IMR-90 (cell line): ENCODE measurements around the gene POFUT2. TPM values are rescaled to one million over a fixed set of nuclear protein-coding genes. Genes with fewer than 3 reads are reported as not detected.

Experiments
- ATAC-seq: fragments of 200-7000 bp; cut with Tn5 transposase; 2 replicates; pipeline ENCODE4 v1.9.1; 2020; ENCODE audit warnings: low read depth, mild to moderate bottlenecking, moderate library complexity
- BruUV-seq: library from RNA; stranded (reverse); fragments of 400-500 nt; replicated peaks from 2 replicates; lab custom pipeline; 2021; lab: Mats Ljungman, UMichigan
- CTCF ChIA-PET: fragments of 300-600 bp; formaldehyde crosslinking; extraction: SDS; loops from one replicate; lab custom pipeline; 2021; ENCODE audit warnings: antibody characterized with exemption; lab: Yijun Ruan, JAX
- POLR2A ChIA-PET: fragments of 300-600 bp; sonication (Branson Sonifier 250); formaldehyde crosslinking; loops from one replicate; lab custom pipeline; 2022; ENCODE audit warnings: antibody characterized with exemption; ENCODE audit not compliant: unreplicated experiment; lab: Charles Lee
- DNase-seq: peaks from one replicate; pipeline ENCODE4 v3.0.0; 2013
- H2AFZ ChIP-seq: replicated peaks from 2 replicates; pipeline ENCODE3; 2013; ENCODE audit warnings: low read length, mild to moderate bottlenecking; ENCODE audit not compliant: poor library complexity
- H2AK5ac ChIP-seq: 2 replicates; pipeline ENCODE4 v1.6.1; 2013; ENCODE audit warnings: low read depth, low read length, inconsistent platforms
- H2AK9ac ChIP-seq: replicated peaks from 2 replicates; pipeline ENCODE3; 2013; ENCODE audit warnings: mild to moderate bottlenecking, low read depth, low read length, moderate library complexity; ENCODE audit not compliant: poor library complexity
- H2BK120ac ChIP-seq: 2 replicates; pipeline ENCODE4 v1.6.1; 2013; ENCODE audit warnings: low read depth, low read length, inconsistent platforms
- H2BK15ac ChIP-seq: 3 replicates; pipeline ENCODE4 v1.6.1; 2013; ENCODE audit warnings: low read depth, low read length, inconsistent platforms
- H2BK20ac ChIP-seq: 2 replicates; pipeline ENCODE4 v1.6.1; 2013; ENCODE audit warnings: low read depth, mild to moderate bottlenecking, inconsistent platforms, low read length, moderate library complexity
- H2BK5ac ChIP-seq: 2 replicates; pipeline ENCODE4 v1.6.1; 2013; ENCODE audit warnings: mild to moderate bottlenecking, low read depth, low read length, inconsistent platforms; ENCODE audit not compliant: poor library complexity, severe bottlenecking
- H3K14ac ChIP-seq: replicated peaks from 2 replicates; pipeline ENCODE4 v1.6.1; 2013; ENCODE audit warnings: low read depth, low read length, inconsistent platforms
- H3K18ac ChIP-seq: 2 replicates; pipeline ENCODE4 v1.6.1; 2013; ENCODE audit warnings: low read depth, low read length, control low read depth
- H3K23ac ChIP-seq: 2 replicates; pipeline ENCODE4 v1.6.1; 2013; ENCODE audit warnings: low read depth, low read length, inconsistent platforms
- H3K27ac ChIP-seq: 2 replicates; pipeline ENCODE4 v1.5.1; 2013; ENCODE audit warnings: mild to moderate bottlenecking, control low read depth, low read length; ENCODE audit not compliant: insufficient read depth
- H3K27me3 ChIP-seq: 2 replicates; pipeline ENCODE4 v1.6.1; 2013; ENCODE audit warnings: low read length; ENCODE audit not compliant: control insufficient read depth, insufficient read depth
- H3K36me3 ChIP-seq: 2 replicates; pipeline ENCODE4 v1.6.1; 2013; ENCODE audit warnings: low read length, mixed read lengths; ENCODE audit not compliant: control insufficient read depth, insufficient read depth
- H3K4ac ChIP-seq: 2 replicates; pipeline ENCODE4 v1.6.1; 2013; ENCODE audit warnings: low read depth, low read length, inconsistent platforms
- H3K4me1 ChIP-seq: 2 replicates; pipeline ENCODE4 v1.6.1; 2013; ENCODE audit warnings: low read length, mixed read lengths; ENCODE audit not compliant: control insufficient read depth, insufficient read depth
- H3K4me2 ChIP-seq: 2 replicates; pipeline ENCODE4 v1.6.1; 2013; ENCODE audit warnings: low read depth, mild to moderate bottlenecking, control low read depth, low read length, moderate library complexity
- H3K4me3 ChIP-seq: 2 replicates; pipeline ENCODE4 v1.5.1; 2013; ENCODE audit warnings: low read depth, mild to moderate bottlenecking, control low read depth, low read length, moderate library complexity; ENCODE audit not compliant: insufficient read depth
- H3K56ac ChIP-seq: 2 replicates; pipeline ENCODE4 v1.6.1; 2013; ENCODE audit warnings: low read length, inconsistent platforms; ENCODE audit not compliant: insufficient read depth; ENCODE audit errors: extremely low read depth
- H3K79me1 ChIP-seq, 2 experiments: 2 replicates each; pipeline ENCODE4 v1.6.1; 2013; ENCODE audit warnings: low read length in 2 of 2, inconsistent platforms in 1 of 2, low read depth in 1 of 2
- H3K9ac ChIP-seq: 2 replicates; pipeline ENCODE4 v1.6.1; 2013; ENCODE audit warnings: low read depth, low read length, control low read depth
- H3K9me1 ChIP-seq: 2 replicates; pipeline ENCODE4 v1.6.1; 2013; ENCODE audit warnings: low read length, inconsistent platforms; ENCODE audit not compliant: insufficient read depth
- H3K9me3 ChIP-seq: 2 replicates; pipeline ENCODE4 v1.6.1; 2013; ENCODE audit warnings: low read length; ENCODE audit not compliant: control insufficient read depth, insufficient read depth
- H4K20me1 ChIP-seq: 2 replicates; pipeline ENCODE4 v1.6.1; 2013; ENCODE audit warnings: low read length, inconsistent platforms; ENCODE audit not compliant: insufficient read depth
- H4K5ac ChIP-seq: 2 replicates; pipeline ENCODE4 v1.6.1; 2013; ENCODE audit warnings: mild to moderate bottlenecking, low read depth, low read length, control low read depth
- H4K8ac ChIP-seq, 2 experiments: 2 replicates each; pipeline ENCODE4 v1.6.1; 2013; ENCODE audit warnings: low read depth in 2 of 2, low read length in 2 of 2, control low read depth in 1 of 2, inconsistent platforms in 1 of 2
- H4K91ac ChIP-seq: 2 replicates; pipeline ENCODE4 v1.6.1; 2013; ENCODE audit warnings: low read depth, low read length, inconsistent platforms; ENCODE audit not compliant: insufficient read depth
- CEBPB ChIP-seq: IDR thresholded peaks from 2 replicates; pipeline ENCODE4 v1.6.1; 2012; ENCODE audit warnings: low read depth, low read length, improper control_type of control experiment
- POLR2A ChIP-seq: IDR thresholded peaks from 2 replicates; pipeline ENCODE4 v1.6.1; 2012; ENCODE audit warnings: mild to moderate bottlenecking, low read depth, low read length
- WGBS, 2 experiments: methylation state at CpG; one replicate each; pipeline versions ENCODE4 v1.1.5 to v1.1.7; 2013; ENCODE audit warnings: missing lambda C conversion rate in 2 of 2; ENCODE audit not compliant: insufficient read length in 1 of 2; ENCODE audit errors: extremely low coverage in 2 of 2; 5-methylcytosine and 5-hydroxymethylcytosine counted together
- dilution Hi-C: fragments of 300-500 bp; cut with HindIII; formaldehyde crosslinking; loops from one replicate; pipeline ENCODE4 v1.14.3; 2018; ENCODE audit warnings: low sequenced_read_pairs; ENCODE audit not compliant: unreplicated experiment
- in situ Hi-C: fragments of 300-500 bp; cut with MboI; formaldehyde crosslinking; loops from 3 replicates; pipeline ENCODE4 v1.14.3; 2019; ENCODE audit warnings: low sequenced_read_pairs, inconsistent platforms, mixed read lengths
- intact Hi-C: fragments of 100-400 bp; cut with micrococcal nuclease; formaldehyde crosslinking; loops from 2 replicates; pipeline ENCODE4 v1.10.0; 2022
- polyA plus RNA-seq, 3 experiments: library from polyadenylated mRNA; depleted of rRNA; stranded (reverse); fragments of >200 nt; gene quantifications; 2 replicates each; pipeline ENCODE4 v1.2.3, GENCODE V29; 2012; ENCODE audit warnings: low replicate concordance in 1 of 3
- total RNA-seq: library from RNA; depleted of rRNA; stranded (reverse); fragments of >200 nt; gene quantifications from 2 replicates; pipeline ENCODE4 v1.2.3, GENCODE V29; 2012

POFUT2 gene
- total and polyA plus RNA-seq, 2 of the 4 experiments (the other 2 are of a cell fraction), result 18.8 to 59.3 TPM

- no peak overlapping the region for H2AK9ac ChIP-seq
- ChIA-PET CTCF (no interaction called here), POLR2A (no interaction called here)
- peaks cover 4% of the 10 kb centered on the region for H3K4me1 ChIP-seq
- ATAC-seq (no peak), DNase-seq (no peak)
- no peak overlapping the region for H4K5ac ChIP-seq
- 79% methylated on average over 7 of the region's 14 CpGs; no CpG with 5 or more reads in 1 of the 2 experiments for WGBS, 2 experiments
- no TSS peak for BruUV-seq
- no peak overlapping the region for H2BK15ac ChIP-seq
- H4K8ac ChIP-seq, result no peak overlapping the region
- no peak overlapping the region for H3K4me3 ChIP-seq
- in situ Hi-C loops, result no loop called here
- dilution Hi-C loops, result no loop called here
- no peak overlapping the region for H2AFZ ChIP-seq
- H3K9ac ChIP-seq, result no peak overlapping the region
- H3K9me3 ChIP-seq, result peaks cover 12% of the 10 kb centered on the region
- 0 out of 2 replicates have a peak, but pooled peaks have one; percentile 4 for TF ChIP-seq CEBPB
- TF ChIP-seq POLR2A, result no peak
- H3K18ac ChIP-seq, result no peak overlapping the region
- H4K20me1 ChIP-seq, result no peaks in the 10 kb centered on the region
- H3K36me3 ChIP-seq, result no peaks in the 10 kb centered on the region
- H3K14ac ChIP-seq, result no peak overlapping the region
- intact Hi-C loops, result no loop called here
- H3K27ac ChIP-seq, result no peak overlapping the region
- no peaks in the 10 kb centered on the region for H3K79me1 ChIP-seq
- peaks cover 31% of the 10 kb centered on the region for H3K27me3 ChIP-seq
- no peak overlapping the region for H3K4me2 ChIP-seq
- H2BK20ac ChIP-seq, result no peak overlapping the region
- H3K23ac ChIP-seq, result no peak overlapping the region
- H3K4ac ChIP-seq, result no peak overlapping the region
- no peak overlapping the region for H2BK5ac ChIP-seq
- H3K56ac ChIP-seq, result no peak overlapping the region
- no peak overlapping the region for H2BK120ac ChIP-seq
- H3K9me1 ChIP-seq, result no peaks in the 10 kb centered on the region
- H2AK5ac ChIP-seq, result no peak overlapping the region
- H4K91ac ChIP-seq, result no peak overlapping the region
Measured at GRCh38 chr21:45250914-45251634, 36.6 kb downstream of the POFUT2 start.
